ENCODE data around the gene MCF2L. TPM values are rescaled to one million over a fixed set of nuclear protein-coding genes. Genes with fewer than 3 reads are reported as not detected.

Gene MCF2L
- total RNA-seq, 4 donors from 2014 or later: 25.0 to 103 (median 61.0) TPM

DNA sequence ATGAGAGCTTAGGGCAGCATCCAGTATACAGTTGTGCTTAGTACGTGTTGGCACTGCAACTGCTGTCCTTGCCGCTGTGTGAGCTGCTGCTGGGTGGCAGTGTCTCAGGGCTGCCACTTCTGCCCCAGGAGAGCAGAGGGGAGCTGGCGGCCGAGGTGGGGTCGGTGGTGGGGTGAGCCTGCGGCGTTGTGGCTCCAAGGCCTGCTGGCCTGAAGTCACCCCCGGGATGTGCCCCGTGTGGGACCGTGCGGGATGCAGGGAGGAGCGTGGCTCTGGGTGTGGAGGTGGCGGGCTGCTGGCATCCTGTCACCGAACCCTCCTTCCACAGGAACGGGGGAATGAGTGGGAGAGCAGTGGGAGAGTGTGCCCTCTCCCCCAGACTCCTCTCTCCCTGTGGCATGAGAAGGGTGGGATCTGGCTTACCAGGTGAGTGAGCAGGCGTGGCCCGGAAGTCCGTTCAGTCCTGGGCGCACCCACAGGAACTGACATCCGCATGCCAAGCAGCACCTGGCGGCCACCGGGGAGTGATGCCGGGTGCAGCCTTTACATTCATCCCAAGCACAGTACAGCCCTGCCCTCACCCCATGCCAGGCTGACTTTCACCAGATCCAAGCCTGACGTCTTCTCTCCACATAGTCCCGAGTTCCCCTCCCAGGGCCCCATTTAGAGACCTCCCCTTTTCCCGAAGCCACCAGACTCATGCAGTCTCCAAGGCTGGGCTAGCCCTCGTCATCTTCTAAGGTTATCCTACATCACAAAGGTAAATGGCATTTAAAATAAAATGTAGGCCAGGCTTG is 26.6 kb downstream of the MCF2L start:
- no peak for DNase-seq
- Histone ChIP-seq H3K27me3 (no peaks in the 10 kb centered on the region), H3K9me3 (no peaks in the 10 kb centered on the region), H3K4me1 (no peaks in the 10 kb centered on the region), H3K27ac (no peak overlapping the region), H3K36me3 (no peaks in the 10 kb centered on the region), H3K4me3 (no peak overlapping the region)
- intact Hi-C loops (cut with DNase I; ENCODE audit: low total_unique reads): no loop called here
- no peak for TF ChIP-seq POLR2A (IDR thresholded peaks at IDR 0.05)
- no peak for TF ChIP-seq CTCF (IDR thresholded peaks at IDR 0.05)

DNA sequence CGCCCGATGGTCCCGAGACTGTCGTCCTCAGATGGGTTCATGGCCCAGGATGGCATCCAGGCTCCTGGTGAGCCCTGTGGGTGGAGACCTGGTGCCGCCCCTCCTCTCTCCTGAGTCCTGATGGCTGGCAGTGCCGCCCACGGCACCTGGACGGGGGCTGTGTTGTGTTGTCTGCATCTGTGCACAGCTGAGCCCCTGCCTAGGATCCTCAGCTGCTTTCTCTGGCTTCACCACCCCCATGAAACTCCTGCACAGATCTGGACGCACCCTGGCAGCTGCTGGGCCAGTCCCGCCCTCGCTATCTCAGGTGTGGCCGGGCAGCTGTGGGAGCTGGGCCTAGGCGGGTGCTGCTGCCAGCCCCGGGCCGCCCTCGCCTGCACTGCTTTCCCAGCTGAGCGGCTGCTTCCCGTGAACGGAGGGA is 27.7 kb downstream of the MCF2L start:
- Histone ChIP-seq H3K4me3 (no peak overlapping the region), H3K36me3 (no peaks in the 10 kb centered on the region), H3K27ac (no peak overlapping the region), H3K4me1 (no peaks in the 10 kb centered on the region), H3K9me3 (no peaks in the 10 kb centered on the region), H3K27me3 (no peaks in the 10 kb centered on the region)
- DNase-seq: no peak
- intact Hi-C loops (cut with DNase I; ENCODE audit: low total_unique reads): no loop called here
- TF ChIP-seq POLR2A (IDR thresholded peaks at IDR 0.05) (no peak), CTCF (IDR thresholded peaks at IDR 0.05) (no peak)

DNA sequence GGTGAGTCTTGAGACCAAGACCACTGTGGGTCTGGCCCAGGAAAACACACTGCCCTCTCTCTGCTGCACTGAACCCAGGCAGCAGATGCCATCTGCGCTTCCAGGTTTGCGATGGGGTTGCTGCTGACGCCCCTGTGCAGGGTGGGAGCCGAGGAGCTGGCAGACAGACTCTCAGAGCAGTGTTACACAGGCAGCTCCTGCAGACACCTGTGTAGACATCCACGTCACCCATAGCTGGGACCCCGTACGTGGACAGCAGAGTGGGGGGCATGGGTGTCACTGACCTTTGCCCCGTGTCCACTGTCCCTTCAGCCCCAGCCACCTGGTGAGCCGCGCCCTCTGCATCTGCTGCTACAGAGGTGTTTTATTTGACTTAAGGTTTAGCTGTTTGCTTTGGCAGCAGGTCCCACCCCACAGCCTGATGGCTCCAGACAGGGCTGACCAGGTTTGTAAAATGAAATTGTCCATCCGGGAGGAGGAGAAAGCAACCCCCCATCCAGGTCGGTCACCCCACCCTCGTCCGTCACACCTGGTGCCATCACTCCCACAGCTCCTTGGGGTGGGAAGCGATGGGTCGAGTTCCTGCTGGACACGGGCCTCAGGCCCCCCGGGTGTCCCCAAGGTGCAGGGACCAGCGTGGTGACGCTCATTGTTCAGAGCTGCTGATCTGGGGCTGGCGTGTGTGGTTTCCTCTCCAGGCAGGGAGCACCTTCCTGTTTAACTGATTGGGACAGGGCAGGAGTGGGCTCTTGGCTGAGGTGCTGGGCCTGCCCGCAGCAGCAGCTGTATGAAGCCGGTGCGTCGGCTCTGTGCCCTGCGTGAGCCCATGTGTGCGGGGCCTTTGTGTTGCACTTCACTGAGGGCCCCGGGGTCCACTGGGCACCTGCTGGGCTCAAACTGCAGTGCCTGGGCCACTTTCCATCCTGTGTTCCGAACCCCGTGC is 28.4 kb downstream of the MCF2L start:
- no peak for DNase-seq
- Histone ChIP-seq H3K4me1 (no peaks in the 10 kb centered on the region), H3K27me3 (no peaks in the 10 kb centered on the region), H3K4me3 (no peak overlapping the region), H3K27ac (no peak overlapping the region), H3K9me3 (no peaks in the 10 kb centered on the region), H3K36me3 (no peaks in the 10 kb centered on the region)
- intact Hi-C loops (cut with DNase I; ENCODE audit: low total_unique reads): no loop called here
- no peak for TF ChIP-seq CTCF (IDR thresholded peaks at IDR 0.05)
- TF ChIP-seq POLR2A (IDR thresholded peaks at IDR 0.05): no peak

- TF ChIP-seq CTCF (IDR thresholded peaks at IDR 0.05): no peak
- no peak for TF ChIP-seq POLR2A (IDR thresholded peaks at IDR 0.05)
- intact Hi-C loops (cut with DNase I; ENCODE audit: low total_unique reads): no loop called here
- DNase-seq: no peak
- H3K27ac ChIP-seq: no peak overlapping the region
- no peaks in the 10 kb centered on the region for H3K36me3 ChIP-seq
- H3K27me3 ChIP-seq: no peaks in the 10 kb centered on the region
- no peak overlapping the region for H3K4me3 ChIP-seq
- H3K4me1 ChIP-seq: no peaks in the 10 kb centered on the region
- no peaks in the 10 kb centered on the region for H3K9me3 ChIP-seq
Observed at GRCh38 chr13:112998521-112999280, 29.7 kb downstream of the MCF2L start.
